Activated B cell treated with CpG ODN at 0.5 μM for 24 hours (primary cell): ENCODE results near the gene ZNF343. TPM values are rescaled to one million over a fixed set of nuclear protein-coding genes. Genes with fewer than 3 reads are reported as not detected.

Experiments used
- ATAC-seq: fragments of 200-7000 bp; cut with Tn5 transposase; one replicate; pipeline ENCODE4 v1.10.0; 2021; ENCODE audit warnings: low read depth, mild to moderate bottlenecking, moderate library complexity
- CTCF ChIA-PET: fragments of 350-600 bp; sonication (Branson Sonifier 250); formaldehyde crosslinking; loops from one replicate; lab custom pipeline; 2021; ENCODE audit warnings: antibody characterized with exemption; lab: Charles Lee
- POLR2A ChIA-PET: fragments of 350-600 bp; sonication (Branson Sonifier 250); formaldehyde crosslinking; loops from one replicate; lab custom pipeline; 2021; ENCODE audit warnings: antibody characterized with exemption; lab: Charles Lee
- DNase-seq: peaks from one replicate; pipeline ENCODE4 v3.0.0; 2022
- H3K27ac Mint-ChIP-seq: one replicate; pipeline ENCODE4 v1.8.0; 2020; ENCODE audit warnings: mixed read lengths
- H3K27me3 Mint-ChIP-seq: one replicate; pipeline ENCODE4 v1.8.0; 2021; ENCODE audit warnings: mixed read lengths
- H3K36me3 Mint-ChIP-seq: one replicate; pipeline ENCODE4 v1.8.0; 2021; ENCODE audit warnings: low read depth, mixed read lengths
- H3K4me1 Mint-ChIP-seq: one replicate; pipeline ENCODE4 v1.8.0; 2021; ENCODE audit warnings: mixed read lengths
- H3K4me3 Mint-ChIP-seq: one replicate; pipeline ENCODE4 v1.8.0; 2020; ENCODE audit warnings: mild to moderate bottlenecking, mixed read lengths
- H3K9me3 Mint-ChIP-seq: one replicate; pipeline ENCODE4 v1.8.0; 2020; ENCODE audit warnings: mixed read lengths
- intact Hi-C: fragments of 100-400 bp; cut with micrococcal nuclease; formaldehyde crosslinking; loops from one replicate; pipeline ENCODE4 v1.15.1; 2024
- total RNA-seq: library from RNA; stranded (reverse); gene quantifications from 2 replicates; pipeline ENCODE4 v1.2.3, GENCODE V29; 2022
- TF ChIP-seq, protein P1 (sequence below): fragments of 200-600 bp; IDR thresholded peaks from one replicate; pipeline ENCODE4 v1.8.0; 2022; ENCODE audit warnings: antibody characterized with exemption, mild to moderate bottlenecking

The ZNF343 gene
- total RNA-seq, 1 donor from 2014 or later: 16.6 TPM

DNA sequence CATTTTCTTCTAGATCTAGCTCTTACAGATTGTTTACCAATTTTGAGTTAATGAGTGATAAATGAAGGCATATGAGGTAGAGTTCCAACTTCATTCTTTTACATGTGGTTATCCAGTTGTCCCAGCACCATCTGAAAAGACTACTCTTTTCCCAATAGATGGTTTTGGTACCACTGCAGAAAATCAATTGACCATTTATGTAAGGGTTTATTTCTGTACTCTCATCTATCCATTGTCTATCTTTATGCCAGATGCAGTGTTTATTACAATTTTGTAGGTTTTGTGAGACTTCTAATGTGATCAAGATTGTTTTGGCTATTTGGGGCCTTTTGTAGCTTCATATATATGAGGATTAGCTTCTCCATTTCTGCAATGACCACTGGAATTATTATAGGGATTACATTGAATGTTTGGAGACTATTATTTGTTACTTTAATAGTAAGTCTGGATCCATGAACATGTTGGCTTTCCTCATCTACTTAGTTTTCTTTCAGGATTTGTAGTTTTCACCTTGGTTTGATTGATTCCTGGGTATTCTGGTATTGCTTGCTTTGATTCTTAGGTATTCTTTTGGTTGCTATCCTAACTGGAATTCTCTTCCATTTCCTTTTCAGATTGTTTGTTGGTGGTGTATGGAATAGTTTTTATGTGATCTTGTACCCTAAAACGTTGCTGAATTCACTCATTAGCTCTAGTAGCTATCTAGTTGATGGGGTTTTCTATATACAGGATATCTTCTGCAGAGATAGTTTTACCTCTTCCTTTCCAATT lies 48.5 kb downstream of the ZNF343 start:
- H3K27ac Mint-ChIP-seq: no peak overlapping the region
- ATAC-seq: no peak
- ChIA-PET POLR2A (interaction anchor here (4.0 kb wide), 1 partner anchor 10 kb away, joined by 20 read pairs; the partner anchor contains the start of gene SNRPB), CTCF (interaction anchor here (1.0 kb wide), 1 partner anchor 63 kb away, joined by 4 read pairs; no protein-coding TSS in a partner anchor)
- TF ChIP-seq, protein P1, sequence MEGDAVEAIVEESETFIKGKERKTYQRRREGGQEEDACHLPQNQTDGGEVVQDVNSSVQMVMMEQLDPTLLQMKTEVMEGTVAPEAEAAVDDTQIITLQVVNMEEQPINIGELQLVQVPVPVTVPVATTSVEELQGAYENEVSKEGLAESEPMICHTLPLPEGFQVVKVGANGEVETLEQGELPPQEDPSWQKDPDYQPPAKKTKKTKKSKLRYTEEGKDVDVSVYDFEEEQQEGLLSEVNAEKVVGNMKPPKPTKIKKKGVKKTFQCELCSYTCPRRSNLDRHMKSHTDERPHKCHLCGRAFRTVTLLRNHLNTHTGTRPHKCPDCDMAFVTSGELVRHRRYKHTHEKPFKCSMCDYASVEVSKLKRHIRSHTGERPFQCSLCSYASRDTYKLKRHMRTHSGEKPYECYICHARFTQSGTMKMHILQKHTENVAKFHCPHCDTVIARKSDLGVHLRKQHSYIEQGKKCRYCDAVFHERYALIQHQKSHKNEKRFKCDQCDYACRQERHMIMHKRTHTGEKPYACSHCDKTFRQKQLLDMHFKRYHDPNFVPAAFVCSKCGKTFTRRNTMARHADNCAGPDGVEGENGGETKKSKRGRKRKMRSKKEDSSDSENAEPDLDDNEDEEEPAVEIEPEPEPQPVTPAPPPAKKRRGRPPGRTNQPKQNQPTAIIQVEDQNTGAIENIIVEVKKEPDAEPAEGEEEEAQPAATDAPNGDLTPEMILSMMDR: no peak
- no peaks in the 10 kb centered on the region for H3K9me3 Mint-ChIP-seq
- intact Hi-C loops: no loop called here
- no peak overlapping the region for H3K4me3 Mint-ChIP-seq
- H3K27me3 Mint-ChIP-seq: no peaks in the 10 kb centered on the region
- H3K4me1 Mint-ChIP-seq: peaks cover 2% of the 10 kb centered on the region
- peaks cover 78% of the 10 kb centered on the region for H3K36me3 Mint-ChIP-seq
- no peak for DNase-seq

DNA sequence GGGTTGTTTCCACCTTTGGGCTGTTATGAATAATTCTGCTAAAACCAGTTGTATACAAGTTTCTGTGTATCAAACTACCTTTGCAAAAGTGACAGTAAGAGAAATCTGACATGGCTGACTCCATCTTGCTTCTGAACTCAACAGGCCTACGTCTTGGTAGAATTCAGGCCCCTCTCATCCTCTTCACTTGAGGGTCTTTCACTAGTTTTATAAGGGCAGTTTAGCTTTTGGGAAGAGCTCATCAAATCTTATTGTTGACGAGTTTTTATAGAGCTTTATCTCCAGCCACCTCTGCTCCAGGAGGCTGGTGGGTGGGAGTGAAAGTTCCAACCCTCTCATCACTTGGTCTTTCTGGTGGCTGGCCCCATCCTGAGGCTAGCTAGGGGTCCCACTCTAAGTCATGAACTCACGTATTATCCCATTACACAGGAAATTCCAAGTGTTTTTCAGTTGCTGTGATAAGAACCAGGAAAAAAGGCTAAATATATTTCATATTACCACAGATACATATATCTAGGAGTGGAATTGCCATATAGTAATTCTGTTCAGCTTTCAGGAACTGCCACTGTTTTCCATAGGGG lies 49.7 kb downstream of the ZNF343 start:
- ChIA-PET CTCF (interaction anchor here (0.9 kb wide), 1 partner anchor 251 kb away, joined by 3 read pairs; no protein-coding TSS in a partner anchor), POLR2A (interaction anchor here (4.0 kb wide), 1 partner anchor 11 kb away, joined by 20 read pairs; the partner anchor contains the start of gene SNRPB)
- H3K27me3 Mint-ChIP-seq: no peaks in the 10 kb centered on the region
- H3K9me3 Mint-ChIP-seq: no peaks in the 10 kb centered on the region
- intact Hi-C loops: no loop called here
- ATAC-seq (no peak), DNase-seq (no peak)
- TF ChIP-seq, protein P1: no peak
- peaks cover 68% of the 10 kb centered on the region for H3K36me3 Mint-ChIP-seq
- no peaks in the 10 kb centered on the region for H3K4me1 Mint-ChIP-seq
- H3K4me3 Mint-ChIP-seq: no peak overlapping the region
- no peak overlapping the region for H3K27ac Mint-ChIP-seq

DNA sequence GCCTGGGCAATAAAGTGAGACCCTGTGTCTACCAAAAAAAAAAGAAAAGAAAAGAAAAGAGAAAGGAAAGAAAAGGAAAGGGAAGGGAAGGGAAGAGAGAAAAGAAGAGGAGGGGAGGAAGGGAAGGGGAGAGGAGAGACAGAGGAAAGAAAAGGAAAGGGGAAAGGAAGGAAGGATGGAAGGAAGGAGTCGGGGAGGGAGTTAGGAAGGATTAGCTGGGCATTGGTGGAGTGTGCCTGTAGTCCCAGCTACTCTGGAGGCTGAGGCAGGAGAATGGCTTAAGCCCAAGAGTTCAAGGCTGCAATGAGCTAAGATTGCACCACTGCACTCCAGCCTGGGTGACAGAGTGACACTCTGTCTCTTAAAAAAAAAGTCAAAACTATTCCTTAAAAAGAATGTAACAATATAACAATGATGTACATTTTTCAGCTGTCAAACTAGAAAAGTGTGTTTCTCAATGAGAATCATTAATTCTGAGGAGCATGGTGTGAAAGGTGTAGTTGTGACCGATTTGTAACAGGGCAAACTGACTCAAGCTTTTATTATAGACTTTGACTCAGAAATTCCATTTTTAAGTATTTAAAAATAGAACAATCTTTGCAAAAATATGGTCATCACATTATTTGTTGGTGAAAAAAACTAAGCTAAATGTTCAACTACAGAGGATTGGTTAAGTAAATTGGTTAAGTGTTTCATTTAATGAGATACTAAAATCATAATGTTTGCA lies 52.8 kb downstream of the ZNF343 start:
- CTCF ChIA-PET: interaction anchor here (1.0 to 4.3 kb wide), 4 partner anchors 10 to 283 kb away, joined by 5 to 30 read pairs (median 7); no protein-coding TSS in a partner anchor
- ATAC-seq (no peak), DNase-seq (no peak)
- intact Hi-C loops: no loop called here
- H3K4me1 Mint-ChIP-seq: no peaks in the 10 kb centered on the region
- no peak overlapping the region for H3K27ac Mint-ChIP-seq
- H3K9me3 Mint-ChIP-seq: no peaks in the 10 kb centered on the region
- H3K4me3 Mint-ChIP-seq: no peak overlapping the region
- H3K36me3 Mint-ChIP-seq: peaks cover 37% of the 10 kb centered on the region
- TF ChIP-seq, protein P1: no peak
- POLR2A ChIA-PET: interaction anchor here (0.6 kb wide), 1 partner anchor 656 kb away, joined by 6 read pairs; no protein-coding TSS in a partner anchor
- H3K27me3 Mint-ChIP-seq: no peaks in the 10 kb centered on the region

DNA sequence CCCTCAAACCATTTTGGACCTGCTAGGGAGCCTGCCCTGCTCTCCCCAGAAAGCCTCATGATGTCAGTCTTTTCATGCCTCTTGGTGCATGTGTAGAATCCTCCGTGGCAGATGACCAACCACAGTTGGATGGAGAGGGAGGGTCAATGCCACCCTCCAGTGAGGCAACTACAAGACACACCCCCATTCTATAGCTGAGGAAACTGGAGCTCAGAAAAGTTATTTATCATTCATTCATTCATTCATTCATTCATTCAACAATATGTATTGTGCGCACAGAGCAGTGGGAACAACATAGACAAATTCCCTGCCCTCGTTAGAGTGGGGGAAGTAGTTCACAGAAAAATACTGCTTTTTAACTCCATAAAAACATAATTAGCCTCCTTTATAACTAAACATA lies 54.9 kb downstream of the ZNF343 start:
- no peak overlapping the region for H3K27ac Mint-ChIP-seq
- no peak for ATAC-seq
- H3K4me3 Mint-ChIP-seq: no peak overlapping the region
- ChIA-PET CTCF (interaction anchor here (0.8 to 5.0 kb wide), 7 partner anchors 15 to 255 kb away, joined by 3 to 71 read pairs (median 5); no protein-coding TSS in a partner anchor), POLR2A (no interaction called here)
- H3K36me3 Mint-ChIP-seq: peaks cover 18% of the 10 kb centered on the region
- peaks cover 2% of the 10 kb centered on the region for H3K4me1 Mint-ChIP-seq
- no peaks in the 10 kb centered on the region for H3K9me3 Mint-ChIP-seq
- TF ChIP-seq, protein P1: no peak
- no peak for DNase-seq
- H3K27me3 Mint-ChIP-seq: no peaks in the 10 kb centered on the region
- intact Hi-C loops: loop anchor here (1.0 to 5.0 kb wide), 4 partner anchors 246 to 689 kb away; no protein-coding TSS in a partner anchor
